GM23338 (cell line): ENCODE data around the gene PDIA5. TPM values are rescaled to one million over a fixed set of nuclear protein-coding genes. Genes with fewer than 3 reads are reported as not detected.

Experiments used
- ATAC-seq: fragments of 200-7000 bp; cut with Tn5 transposase; 3 replicates; pipeline ENCODE4 v1.9.1; 2020
- DNase-seq: peaks from one replicate; pipeline ENCODE4 v3.0.0-alpha.2; 2015; ENCODE audit warnings: low spot score
- H2AFZ ChIP-seq: fragments of 200-600 bp; sonication (generic); 2 replicates; pipeline ENCODE4 v1.8.0; 2016; ENCODE audit warnings: antibody characterized with exemption, mild to moderate bottlenecking, moderate library complexity
- H3F3A ChIP-seq: fragments of 200-600 bp; sonication (generic); replicated peaks from 2 replicates; pipeline ENCODE4 v1.8.0; 2017; ENCODE audit warnings: antibody characterized with exemption, mixed run types, low read depth
- H3K27ac ChIP-seq: fragments of 200-600 bp; sonication (generic); 2 replicates; pipeline ENCODE4 v1.6.1; 2016; ENCODE audit warnings: low read depth
- H3K27me3 ChIP-seq: fragments of 200-600 bp; sonication (generic); 2 replicates; pipeline ENCODE4 v1.8.0; 2016; ENCODE audit warnings: mild to moderate bottlenecking, mixed run types, moderate library complexity; ENCODE audit not compliant: insufficient read depth
- H3K36me3 ChIP-seq: fragments of 200-600 bp; sonication (generic); 2 replicates; pipeline ENCODE4 v1.8.0; 2016; ENCODE audit warnings: mild to moderate bottlenecking; ENCODE audit not compliant: insufficient read depth
- H3K4me1 ChIP-seq: fragments of 200-600 bp; sonication (generic); 2 replicates; pipeline ENCODE4 v1.8.0; 2016; ENCODE audit warnings: mild to moderate bottlenecking, moderate library complexity; ENCODE audit not compliant: insufficient read depth
- H3K4me2 ChIP-seq: fragments of 200-600 bp; sonication (generic); 2 replicates; pipeline ENCODE4 v1.7.1; 2017; ENCODE audit warnings: mixed run types
- H3K4me3 ChIP-seq: fragments of 200-600 bp; sonication (generic); 2 replicates; pipeline ENCODE4 v1.6.1; 2016; ENCODE audit warnings: mixed run types
- H3K79me2 ChIP-seq: fragments of 200-600 bp; sonication (generic); replicated peaks from 2 replicates; pipeline ENCODE4 v1.8.0; 2017; ENCODE audit warnings: mild to moderate bottlenecking; ENCODE audit not compliant: insufficient read depth
- H3K9me2 ChIP-seq: fragments of 200-600 bp; sonication (generic); 2 replicates; pipeline ENCODE4 v1.8.0; 2017; ENCODE audit not compliant: insufficient read depth
- H4K20me1 ChIP-seq: fragments of 200-600 bp; sonication (generic); replicated peaks from 2 replicates; pipeline ENCODE4 v1.8.0; 2017; ENCODE audit warnings: mild to moderate bottlenecking; ENCODE audit not compliant: insufficient read depth
- H3K27ac Mint-ChIP-seq: 2 replicates; pipeline ENCODE4 v1.8.0; 2020; ENCODE audit warnings: inconsistent platforms, mild to moderate bottlenecking, moderate library complexity, mixed read lengths
- H3K27me3 Mint-ChIP-seq: 3 replicates; pipeline ENCODE4 v1.8.0; 2022; ENCODE audit warnings: low read depth, mild to moderate bottlenecking, moderate library complexity, mixed read lengths, inconsistent platforms; ENCODE audit not compliant: insufficient read depth, poor library complexity
- H3K36me3 Mint-ChIP-seq: 3 replicates; pipeline ENCODE4 v1.8.0; 2021; ENCODE audit warnings: low read depth, mild to moderate bottlenecking, inconsistent platforms, moderate library complexity, mixed read lengths
- H3K4me1 Mint-ChIP-seq: 3 replicates; pipeline ENCODE4 v1.8.0; 2020; ENCODE audit warnings: mild to moderate bottlenecking, inconsistent platforms, mixed read lengths
- H3K4me3 Mint-ChIP-seq: 3 replicates; pipeline ENCODE4 v1.8.0; 2021; ENCODE audit warnings: moderate library complexity, mild to moderate bottlenecking, inconsistent platforms, mixed read lengths
- H3K9me3 Mint-ChIP-seq: 3 replicates; pipeline ENCODE4 v1.8.0; 2020; ENCODE audit warnings: moderate library complexity, mild to moderate bottlenecking, inconsistent platforms, mixed read lengths
- CREB1 ChIP-seq: fragments of 250-450 bp; sonication (Bioruptor Pico); IDR thresholded peaks from 2 replicates; pipeline ENCODE4 v1.5.0; 2020; ENCODE audit warnings: low read depth, mild to moderate bottlenecking, moderate library complexity
- CTCF ChIP-seq, 2 experiments: fragments of 200-600 bp in 1 of 2; sonication (generic) in 1 of 2; conservative IDR thresholded peaks; 2 replicates each; pipeline versions ENCODE4 v1.5.1 to v1.6.1; 2016 to 2017; ENCODE audit warnings: antibody characterized with exemption in 2 of 2, low read depth in 2 of 2, mild to moderate bottlenecking in 2 of 2, moderate library complexity in 1 of 2
- EZH2 ChIP-seq: fragments of 200-600 bp; sonication (generic); IDR thresholded peaks from one replicate; pipeline ENCODE4 v1.8.0; 2017; ENCODE audit warnings: antibody characterized with exemption, mild to moderate bottlenecking, low read depth; ENCODE audit not compliant: unreplicated experiment
- NANOG ChIP-seq: IDR thresholded peaks from 2 replicates; pipeline ENCODE4 v1.6.1; 2016; ENCODE audit warnings: antibody characterized with exemption, borderline replicate concordance
- REST ChIP-seq: IDR thresholded peaks from one replicate; pipeline ENCODE4 v1.6.1; 2018; ENCODE audit warnings: antibody characterized with exemption; ENCODE audit not compliant: unreplicated experiment
- STAT1 ChIP-seq: IDR thresholded peaks from one replicate; pipeline ENCODE4 v1.6.1; 2016; ENCODE audit warnings: antibody characterized with exemption; ENCODE audit not compliant: unreplicated experiment
- ZNF331 ChIP-seq: fragments of 250-450 bp; sonication (Bioruptor Pico); IDR thresholded peaks from 2 replicates; pipeline ENCODE4 v1.5.0; 2020; ENCODE audit warnings: low read depth, mild to moderate bottlenecking, moderate library complexity
- polyA plus RNA-seq: library from polyadenylated mRNA; unstranded; fragments of >200 nt; fragmentation: Nextera tagmentation; extraction: Ambion mirVana; gene quantifications from 2 replicates; pipeline ENCODE4 v1.2.1, GENCODE V29; 2016
- total RNA-seq: library from RNA; depleted of rRNA; stranded (reverse); fragments of >200 nt; shearing (Covaris generic); gene quantifications from 2 replicates; pipeline ENCODE4 v1.2.3, GENCODE V29; 2014

Gene PDIA5
- total and polyA plus RNA-seq, 2 experiments from 2014 or later = 22.9 to 28.1 TPM

GRCh38 chr3:123138839-123139444 lies 72.1 kb downstream of the PDIA5 start:
- peaks cover 8% of the 10 kb centered on the region for H3K27me3 Mint-ChIP-seq

GRCh38 chr3:123139522-123139921 lies 72.7 kb downstream of the PDIA5 start:
- Mint-ChIP-seq H3K27me3 (peaks cover 13% of the 10 kb centered on the region), H3K4me1 (peaks cover 19% of the 10 kb centered on the region), H3K36me3 (peaks cover 13% of the 10 kb centered on the region), H3K9me3 (no peaks in the 10 kb centered on the region), H3K27ac (no peak overlapping the region), H3K4me3 (no peak overlapping the region)
- peaks cover 12% of the 10 kb centered on the region for H3K4me1 ChIP-seq
- ATAC-seq (no peak), DNase-seq (no peak)
- H3K27me3 ChIP-seq = no peaks in the 10 kb centered on the region
- no peak overlapping the region for H3K4me2 ChIP-seq
- no peak overlapping the region for H3K27ac ChIP-seq
- no peak overlapping the region for H2AFZ ChIP-seq
- H3K36me3 ChIP-seq = no peaks in the 10 kb centered on the region
- H3K4me3 ChIP-seq = no peak overlapping the region
- H3K9me2 ChIP-seq = no peaks in the 10 kb centered on the region; the same call in 1 of the 2 replicates
- H3F3A ChIP-seq = no peaks in the 10 kb centered on the region
- no peak for TF ChIP-seq CTCF (conservative IDR thresholded peaks at IDR 0.05; ENCODE audit: low read depth in 2 of 2)
- TF ChIP-seq NANOG = no peak
- no peak for TF ChIP-seq REST
- no peak for TF ChIP-seq CREB1 (CRISPR knock-in tag)
- TF ChIP-seq ZNF331 (CRISPR knock-in tag) = no peak
- TF ChIP-seq EZH2 = no peak
- no peaks in the 10 kb centered on the region; the same call in 1 of the 2 replicates for H4K20me1 ChIP-seq
- no peaks in the 10 kb centered on the region for H3K79me2 ChIP-seq

More at GRCh38 chr3:123138839-123139444, 72.1 kb downstream of the PDIA5 start:
- no peak for ATAC-seq
- no peak overlapping the region for H3K4me3 ChIP-seq
- no peaks in the 10 kb centered on the region for H3F3A ChIP-seq
- Mint-ChIP-seq H3K36me3 (peaks cover 8% of the 10 kb centered on the region; the same call in 2 of the 3 replicates), H3K9me3 (no peaks in the 10 kb centered on the region), H3K27ac (no peak overlapping the region), H3K4me3 (no peak overlapping the region), H3K4me1 (peaks cover 15% of the 10 kb centered on the region)
- no peak overlapping the region for H2AFZ ChIP-seq
- no peak overlapping the region for H3K27ac ChIP-seq
- no peak for DNase-seq
- H4K20me1 ChIP-seq = no peaks in the 10 kb centered on the region
- H3K36me3 ChIP-seq = no peaks in the 10 kb centered on the region
- no peaks in the 10 kb centered on the region for H3K79me2 ChIP-seq
- H3K27me3 ChIP-seq = no peaks in the 10 kb centered on the region
- H3K9me2 ChIP-seq = no peaks in the 10 kb centered on the region; the same call in 1 of the 2 replicates
- H3K4me1 ChIP-seq = peaks cover 8% of the 10 kb centered on the region
- no peak for TF ChIP-seq STAT1
- no peak overlapping the region for H3K4me2 ChIP-seq
